ENCODE data around the gene MYLK.

Gene MYLK

GRCh38 chr3:123790254-123791072 is 93.7 kb downstream of the MYLK start:
- Histone ChIP-seq H3K9me3 (ENCODE audit: control insufficient read depth, insufficient read depth, low read length) (no peaks in the 10 kb centered on the region), H3K36me3 (ENCODE audit: insufficient read depth, low read length) (no peaks in the 10 kb centered on the region), H3K4me1 (ENCODE audit: insufficient read depth, low read length) (no peaks in the 10 kb centered on the region; the same call in 1 of the 2 replicates), H3K9ac (ENCODE audit: low read depth, low read length) (no peak overlapping the region)

- no peaks in the 10 kb centered on the region for H3K36me3 ChIP-seq (ENCODE audit: insufficient read depth, low read length)
- H3K9me3 ChIP-seq (ENCODE audit: control insufficient read depth, insufficient read depth, low read length): no peaks in the 10 kb centered on the region
- H3K4me1 ChIP-seq (ENCODE audit: insufficient read depth, low read length): no peaks in the 10 kb centered on the region; the same call in 1 of the 2 replicates
- no peak overlapping the region for H3K9ac ChIP-seq (ENCODE audit: low read depth, low read length)
Measured at GRCh38 chr3:123789760-123790159, 94.4 kb downstream of the MYLK start.

- Histone ChIP-seq H3K9me3 (ENCODE audit: control insufficient read depth, insufficient read depth, low read length) (no peaks in the 10 kb centered on the region), H3K36me3 (ENCODE audit: insufficient read depth, low read length) (no peaks in the 10 kb centered on the region), H3K4me1 (ENCODE audit: insufficient read depth, low read length) (no peaks in the 10 kb centered on the region; the same call in 1 of the 2 replicates), H3K9ac (ENCODE audit: low read depth, low read length) (no peak overlapping the region)
Measured at GRCh38 chr3:123789160-123789559, 95.0 kb downstream of the MYLK start.

GRCh38 chr3:123788710-123789109 is 95.4 kb downstream of the MYLK start:
- H3K4me1 ChIP-seq (ENCODE audit: insufficient read depth, low read length): no peaks in the 10 kb centered on the region; the same call in 1 of the 2 replicates
- no peaks in the 10 kb centered on the region for H3K36me3 ChIP-seq (ENCODE audit: insufficient read depth, low read length)
- H3K9ac ChIP-seq (ENCODE audit: low read depth, low read length): no peak overlapping the region
- H3K9me3 ChIP-seq (ENCODE audit: control insufficient read depth, insufficient read depth, low read length): no peaks in the 10 kb centered on the region

- Histone ChIP-seq H3K4me1 (ENCODE audit: insufficient read depth, low read length) (no peaks in the 10 kb centered on the region; the same call in 1 of the 2 replicates), H3K9me3 (ENCODE audit: control insufficient read depth, insufficient read depth, low read length) (no peaks in the 10 kb centered on the region), H3K36me3 (ENCODE audit: insufficient read depth, low read length) (no peaks in the 10 kb centered on the region), H3K9ac (ENCODE audit: low read depth, low read length) (no peak overlapping the region)
Measured at GRCh38 chr3:123787133-123787532, 97.0 kb downstream of the MYLK start.

- no peaks in the 10 kb centered on the region; the same call in 1 of the 2 replicates for H3K4me1 ChIP-seq (ENCODE audit: insufficient read depth, low read length)
- H3K36me3 ChIP-seq (ENCODE audit: insufficient read depth, low read length): no peaks in the 10 kb centered on the region
- no peak overlapping the region for H3K9ac ChIP-seq (ENCODE audit: low read depth, low read length)
- H3K9me3 ChIP-seq (ENCODE audit: control insufficient read depth, insufficient read depth, low read length): no peaks in the 10 kb centered on the region
Measured at GRCh38 chr3:123785602-123786001, 98.5 kb downstream of the MYLK start.

- Histone ChIP-seq H3K9me3 (ENCODE audit: control insufficient read depth, insufficient read depth, low read length) (no peaks in the 10 kb centered on the region), H3K9ac (ENCODE audit: low read depth, low read length) (no peak overlapping the region), H3K4me1 (ENCODE audit: insufficient read depth, low read length) (no peaks in the 10 kb centered on the region; the same call in 1 of the 2 replicates), H3K36me3 (ENCODE audit: insufficient read depth, low read length) (no peaks in the 10 kb centered on the region)
Measured at GRCh38 chr3:123783811-123784210, 100.3 kb downstream of the MYLK start.

GRCh38 chr3:123783050-123783689 is 101.0 kb downstream of the MYLK start:
- Histone ChIP-seq H3K4me1 (ENCODE audit: insufficient read depth, low read length) (no peaks in the 10 kb centered on the region), H3K9ac (ENCODE audit: low read depth, low read length) (no peak overlapping the region), H3K36me3 (ENCODE audit: insufficient read depth, low read length) (no peaks in the 10 kb centered on the region), H3K9me3 (ENCODE audit: control insufficient read depth, insufficient read depth, low read length) (no peaks in the 10 kb centered on the region)

GRCh38 chr3:123782488-123782887 is 101.6 kb downstream of the MYLK start:
- H3K4me1 ChIP-seq (ENCODE audit: insufficient read depth, low read length): no peaks in the 10 kb centered on the region
- H3K9ac ChIP-seq (ENCODE audit: low read depth, low read length): no peak overlapping the region
- no peaks in the 10 kb centered on the region for H3K36me3 ChIP-seq (ENCODE audit: insufficient read depth, low read length)
- no peaks in the 10 kb centered on the region for H3K9me3 ChIP-seq (ENCODE audit: control insufficient read depth, insufficient read depth, low read length)

- no peaks in the 10 kb centered on the region for H3K4me1 ChIP-seq (ENCODE audit: insufficient read depth, low read length)
- H3K9ac ChIP-seq (ENCODE audit: low read depth, low read length): no peak overlapping the region
- H3K36me3 ChIP-seq (ENCODE audit: insufficient read depth, low read length): no peaks in the 10 kb centered on the region
- H3K9me3 ChIP-seq (ENCODE audit: control insufficient read depth, insufficient read depth, low read length): no peaks in the 10 kb centered on the region
Measured at GRCh38 chr3:123781571-123782275, 102.4 kb downstream of the MYLK start.

- H3K9ac ChIP-seq (ENCODE audit: low read depth, low read length): no peak overlapping the region
- no peaks in the 10 kb centered on the region for H3K36me3 ChIP-seq (ENCODE audit: insufficient read depth, low read length)
- no peaks in the 10 kb centered on the region for H3K4me1 ChIP-seq (ENCODE audit: insufficient read depth, low read length)
- no peaks in the 10 kb centered on the region for H3K9me3 ChIP-seq (ENCODE audit: control insufficient read depth, insufficient read depth, low read length)
Measured at GRCh38 chr3:123781138-123781537, 103.0 kb downstream of the MYLK start.

- no peak overlapping the region for H3K9ac ChIP-seq (ENCODE audit: low read depth, low read length)
- no peaks in the 10 kb centered on the region for H3K36me3 ChIP-seq (ENCODE audit: insufficient read depth, low read length)
- no peaks in the 10 kb centered on the region for H3K4me1 ChIP-seq (ENCODE audit: insufficient read depth, low read length)
- no peaks in the 10 kb centered on the region for H3K9me3 ChIP-seq (ENCODE audit: control insufficient read depth, insufficient read depth, low read length)
Measured at GRCh38 chr3:123780656-123781055, 103.5 kb downstream of the MYLK start.

GRCh38 chr3:123779655-123780231 is 104.4 kb downstream of the MYLK start:
- Histone ChIP-seq H3K4me1 (ENCODE audit: insufficient read depth, low read length) (no peaks in the 10 kb centered on the region), H3K9me3 (ENCODE audit: control insufficient read depth, insufficient read depth, low read length) (no peaks in the 10 kb centered on the region), H3K36me3 (ENCODE audit: insufficient read depth, low read length) (no peaks in the 10 kb centered on the region), H3K9ac (ENCODE audit: low read depth, low read length) (no peak overlapping the region)

GRCh38 chr3:123778991-123779622 is 105.0 kb downstream of the MYLK start:
- Histone ChIP-seq H3K36me3 (ENCODE audit: insufficient read depth, low read length) (no peaks in the 10 kb centered on the region), H3K9me3 (ENCODE audit: control insufficient read depth, insufficient read depth, low read length) (no peaks in the 10 kb centered on the region), H3K4me1 (ENCODE audit: insufficient read depth, low read length) (no peaks in the 10 kb centered on the region), H3K9ac (ENCODE audit: low read depth, low read length) (no peak overlapping the region)

All from ES-I3 (cell line).